ENCODE data around the gene CCSER1. TPM values are rescaled to one million over a fixed set of nuclear protein-coding genes. Genes with fewer than 3 reads are reported as not detected.
"Not testable (repeated sequence)": the region's sequence is repeated elsewhere in the genome, so short reads cannot be mapped to it uniquely, and the experiment has no call there.

The CCSER1 gene
- total RNA-seq, 1 donor from 2014 or later: not detected

GRCh38 chr4:91326167-91326566 is 1199.0 kb downstream of the CCSER1 start:
- not testable (repeated sequence) for DNase-seq (ENCODE audit: low read depth)

- no peak for DNase-seq (ENCODE audit: low read depth)
Measured at GRCh38 chr4:91330555-91331137, 1203.5 kb downstream of the CCSER1 start.

GRCh38 chr4:91340822-91341221 is 1213.6 kb downstream of the CCSER1 start:
- no peak for DNase-seq (ENCODE audit: low read depth)

- DNase-seq (ENCODE audit: low read depth): no peak
Measured at GRCh38 chr4:91345632-91346031, 1218.4 kb downstream of the CCSER1 start.

GRCh38 chr4:91356496-91356895 is 1229.3 kb downstream of the CCSER1 start:
- DNase-seq (ENCODE audit: low read depth): peak; percentile 0

GRCh38 chr4:91358016-91358415 is 1230.8 kb downstream of the CCSER1 start:
- not testable (repeated sequence) for DNase-seq (ENCODE audit: low read depth)

- DNase-seq (ENCODE audit: low read depth): not testable (repeated sequence)
Measured at GRCh38 chr4:91358621-91359020, 1231.4 kb downstream of the CCSER1 start.

- DNase-seq (ENCODE audit: low read depth): no peak
Measured at GRCh38 chr4:91359041-91360031, 1232.1 kb downstream of the CCSER1 start.

- DNase-seq (ENCODE audit: low read depth): no peak
Measured at GRCh38 chr4:91362125-91362524, 1234.9 kb downstream of the CCSER1 start.

- DNase-seq (ENCODE audit: low read depth): no peak
Measured at GRCh38 chr4:91366554-91366953, 1239.4 kb downstream of the CCSER1 start.

- no peak for DNase-seq (ENCODE audit: low read depth)
Measured at GRCh38 chr4:91369116-91369515, 1241.9 kb downstream of the CCSER1 start.

GRCh38 chr4:91373546-91373945 is 1246.4 kb downstream of the CCSER1 start:
- no peak for DNase-seq (ENCODE audit: low read depth)

- DNase-seq (ENCODE audit: low read depth): not testable (repeated sequence)
Measured at GRCh38 chr4:91405431-91405830, 1278.2 kb downstream of the CCSER1 start.

GRCh38 chr4:91422011-91422410 is 1294.8 kb downstream of the CCSER1 start:
- DNase-seq (ENCODE audit: low read depth): no peak

GRCh38 chr4:91426725-91427124 is 1299.5 kb downstream of the CCSER1 start:
- DNase-seq (ENCODE audit: low read depth): no peak

- DNase-seq (ENCODE audit: low read depth): no peak
Measured at GRCh38 chr4:91427171-91427570, 1300.0 kb downstream of the CCSER1 start.

GRCh38 chr4:91434631-91435030 is 1307.4 kb downstream of the CCSER1 start:
- no peak for DNase-seq (ENCODE audit: low read depth)

- no peak for DNase-seq (ENCODE audit: low read depth)
Measured at GRCh38 chr4:91436556-91436955, 1309.4 kb downstream of the CCSER1 start.

- DNase-seq (ENCODE audit: low read depth): no peak
Measured at GRCh38 chr4:91447168-91447567, 1320.0 kb downstream of the CCSER1 start.

- DNase-seq (ENCODE audit: low read depth): no peak
Measured at GRCh38 chr4:91448668-91449330, 1321.6 kb downstream of the CCSER1 start.

- no peak for DNase-seq (ENCODE audit: low read depth)
Measured at GRCh38 chr4:91454111-91454510, 1326.9 kb downstream of the CCSER1 start.

GRCh38 chr4:91462566-91462965 is 1335.4 kb downstream of the CCSER1 start:
- DNase-seq (ENCODE audit: low read depth): not testable (repeated sequence)
